SIG-M5 (cell line): ENCODE measurements around the gene SPC25.
"Not testable (repeated sequence)": the region's sequence is repeated elsewhere in the genome, so short reads cannot be mapped to it uniquely, and the experiment has no call there.

Experiments used
- DNase-seq: peaks from one replicate; lab custom pipeline; 2025; lab: John Stamatoyannopoulos, UW

SPC25 gene, protein sequence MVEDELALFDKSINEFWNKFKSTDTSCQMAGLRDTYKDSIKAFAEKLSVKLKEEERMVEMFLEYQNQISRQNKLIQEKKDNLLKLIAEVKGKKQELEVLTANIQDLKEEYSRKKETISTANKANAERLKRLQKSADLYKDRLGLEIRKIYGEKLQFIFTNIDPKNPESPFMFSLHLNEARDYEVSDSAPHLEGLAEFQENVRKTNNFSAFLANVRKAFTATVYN

DNA sequence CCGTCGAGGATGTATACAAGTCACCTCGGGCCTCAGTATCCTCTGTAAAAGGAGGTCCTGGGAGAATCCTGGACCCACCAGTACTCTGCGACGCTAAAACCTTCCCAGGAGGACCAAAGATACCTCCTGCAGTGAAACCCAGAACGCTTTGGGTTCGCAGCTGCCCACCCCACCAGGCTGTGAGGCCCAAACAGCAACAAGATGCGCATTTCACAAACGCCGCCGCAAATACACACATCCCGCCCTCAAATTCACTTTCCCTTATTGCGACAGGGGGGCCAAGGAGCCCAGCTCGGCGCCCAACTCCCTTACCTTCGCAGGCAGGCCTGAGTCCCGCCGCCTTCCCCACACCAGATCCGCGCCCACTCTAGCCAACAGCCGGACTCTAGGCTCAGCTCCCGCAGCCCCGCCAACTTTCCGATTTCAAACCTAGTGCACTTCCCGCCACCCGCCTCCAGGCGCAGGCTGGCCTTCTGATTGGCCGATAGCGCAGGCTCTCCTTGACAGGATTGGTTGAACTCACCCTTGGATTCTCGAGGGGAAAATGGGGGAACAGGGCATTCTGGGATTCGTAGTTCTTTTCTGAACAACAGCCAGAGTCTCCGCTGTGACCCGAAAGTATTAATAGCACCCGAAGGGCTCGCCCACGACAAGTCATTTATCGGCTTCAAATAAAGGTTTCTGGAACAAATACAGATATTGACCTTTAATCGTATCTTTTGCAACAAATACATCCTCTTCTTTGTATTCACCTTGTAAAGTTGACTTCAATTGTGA lies at the start of gene SPC25:
TSS of gene SPC25 (minus strand) at position 425 of the 777 bp plus-strand sequence. CDS start 911 bp downstream, outside the sequence.
- peak; percentile 89 for DNase-seq

DNA sequence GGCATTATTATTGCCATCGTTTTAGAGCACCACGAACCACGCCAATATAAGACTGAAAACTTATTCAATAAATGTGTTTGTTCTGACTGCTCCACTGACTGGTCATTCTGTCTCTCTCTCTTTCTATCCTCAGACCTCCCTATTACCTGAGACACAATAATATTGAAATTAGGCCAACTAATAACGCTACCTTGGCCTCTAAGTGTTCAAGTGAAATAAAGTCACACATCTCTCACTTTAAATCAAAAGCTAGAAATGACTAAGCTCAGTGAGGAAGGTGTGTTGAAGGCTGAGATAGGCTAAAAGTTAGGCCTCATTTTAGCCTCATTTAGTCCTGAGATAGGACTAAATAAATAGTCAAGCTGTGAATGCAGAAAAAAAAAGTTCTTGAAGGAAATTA lies 49.7 kb upstream of the SPC25 start:
- no peak for DNase-seq

DNA sequence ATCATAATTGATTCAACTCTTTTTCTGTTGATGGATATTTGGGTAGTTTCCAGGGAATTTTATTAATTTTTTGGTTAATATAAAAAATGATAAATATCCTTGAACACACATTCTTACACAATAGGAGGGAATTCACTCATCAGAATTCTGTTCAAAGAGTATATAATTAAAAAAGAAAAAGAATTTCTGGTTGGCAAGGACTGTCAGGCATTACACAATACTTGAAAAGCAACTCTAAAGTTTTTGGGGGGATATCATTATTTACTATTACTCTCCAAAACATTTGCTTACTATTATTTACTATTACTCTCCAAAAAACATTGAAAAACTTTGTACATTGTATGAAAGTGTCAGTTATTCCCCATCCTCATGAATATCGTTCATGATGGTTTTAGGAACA lies 48.8 kb upstream of the SPC25 start:
- DNase-seq, result no peak

DNA sequence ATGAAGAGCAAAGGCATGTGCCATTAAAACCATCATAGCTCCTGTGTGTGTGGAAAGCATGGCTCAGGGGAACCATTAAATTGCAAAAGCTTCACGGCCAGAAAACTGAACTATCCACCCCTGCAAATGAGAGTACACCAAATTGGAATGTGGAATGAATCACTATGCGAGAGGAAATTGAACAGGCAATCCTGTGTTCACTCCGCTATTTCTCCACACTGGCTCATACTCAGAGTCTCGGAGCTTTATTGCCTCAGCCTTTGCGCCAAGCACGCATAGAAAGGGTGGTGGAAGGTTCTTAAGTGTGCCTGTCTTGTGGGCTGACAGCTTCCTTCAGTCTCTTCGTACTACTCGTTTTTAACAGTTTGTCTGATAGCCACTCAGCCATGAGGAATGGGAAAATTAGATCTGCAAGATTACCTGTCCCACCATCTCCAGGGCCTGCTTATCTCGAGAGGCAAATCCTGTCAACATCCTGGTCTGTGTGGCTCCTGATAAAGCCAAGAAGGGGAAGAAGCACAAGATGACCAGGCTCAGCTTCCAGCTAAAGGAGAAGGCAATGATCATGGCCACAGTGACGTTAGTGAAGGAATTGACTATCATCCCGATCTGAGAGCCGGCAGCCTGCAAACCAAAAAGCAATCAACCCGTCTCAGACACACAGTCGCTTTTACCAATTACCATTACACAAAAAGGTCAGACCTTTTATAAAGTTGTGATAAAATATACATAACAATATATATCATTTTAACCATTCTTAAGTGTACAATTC lies 45.8 kb upstream of the SPC25 start:
- no peak for DNase-seq

DNA sequence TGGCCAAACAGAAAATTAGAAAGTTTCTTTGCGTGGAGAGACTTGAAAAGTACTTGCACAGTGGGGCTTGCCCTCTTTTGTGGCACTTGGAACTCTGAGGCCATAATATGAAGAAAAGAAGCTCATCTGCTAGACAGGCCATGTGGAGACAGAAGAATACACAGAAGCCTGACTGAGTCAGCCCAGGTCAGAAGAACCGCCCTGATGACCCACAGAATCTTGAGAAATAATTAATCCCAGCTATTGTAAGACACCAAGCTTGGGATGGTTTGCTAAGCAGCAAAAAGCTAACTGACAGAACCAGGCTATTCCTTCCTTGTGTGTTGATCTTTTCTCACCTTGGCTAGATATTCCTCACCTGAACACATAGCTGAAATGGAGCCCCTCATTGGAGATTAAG lies 44.6 kb upstream of the SPC25 start:
- DNase-seq, result no peak

DNA sequence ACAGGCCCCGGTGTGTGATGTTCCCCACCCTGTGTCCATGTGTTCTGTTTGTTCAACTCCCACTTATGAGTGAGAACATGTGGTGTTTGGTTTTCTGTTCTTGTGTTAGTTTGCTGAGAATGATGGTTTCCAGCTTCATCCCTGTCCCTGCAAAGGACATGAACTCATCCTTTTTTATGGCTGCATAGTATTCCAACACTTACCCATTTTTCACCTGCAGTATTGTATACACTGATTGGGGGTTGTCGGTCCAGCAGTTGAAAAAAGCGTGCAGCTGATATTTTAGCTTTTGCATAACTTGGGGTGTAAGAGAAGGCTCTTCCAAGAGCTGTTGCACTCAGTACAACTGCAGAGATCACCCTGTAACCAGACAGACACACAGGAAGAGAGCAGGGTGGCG lies 41.9 kb upstream of the SPC25 start:
- DNase-seq, result not testable (repeated sequence)

DNA sequence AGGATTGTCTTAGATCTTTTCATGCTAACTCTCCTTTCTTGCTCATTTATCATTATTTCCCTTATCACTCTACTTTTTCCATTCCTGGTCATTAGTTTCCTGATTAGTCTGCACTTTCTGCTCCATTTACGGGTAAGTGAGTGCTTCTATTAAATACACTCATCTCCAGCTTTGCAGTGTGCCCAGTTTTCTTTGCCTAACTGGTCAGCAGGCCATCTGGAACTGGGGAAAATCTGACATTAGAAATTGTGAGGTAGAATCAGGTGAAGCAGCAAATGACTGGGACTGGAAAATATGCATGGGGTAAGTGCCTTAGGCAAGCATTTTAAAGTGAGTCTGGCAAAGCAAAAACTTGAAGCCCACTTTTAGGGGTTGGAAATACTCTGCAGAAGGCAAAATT lies 40.0 kb upstream of the SPC25 start:
- DNase-seq, result no peak

DNA sequence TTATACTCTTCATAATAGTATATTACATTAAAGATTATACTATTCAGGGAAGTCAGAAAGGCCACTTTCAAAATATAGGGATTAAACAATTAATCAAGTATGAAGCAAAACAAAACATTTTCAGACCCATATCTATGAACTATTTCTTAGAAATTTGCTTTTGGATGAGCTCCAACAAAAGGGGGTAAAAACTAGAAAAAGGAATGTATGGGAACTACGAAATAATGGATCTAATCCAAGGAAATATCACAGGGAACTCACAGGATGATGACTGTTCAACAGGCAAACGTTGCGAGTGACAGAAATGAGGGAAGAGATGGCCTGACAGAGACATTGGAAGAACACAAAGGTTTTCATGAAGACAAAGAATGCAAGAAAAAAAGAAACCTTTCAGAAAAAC lies 38.8 kb upstream of the SPC25 start:
- no peak for DNase-seq

DNA sequence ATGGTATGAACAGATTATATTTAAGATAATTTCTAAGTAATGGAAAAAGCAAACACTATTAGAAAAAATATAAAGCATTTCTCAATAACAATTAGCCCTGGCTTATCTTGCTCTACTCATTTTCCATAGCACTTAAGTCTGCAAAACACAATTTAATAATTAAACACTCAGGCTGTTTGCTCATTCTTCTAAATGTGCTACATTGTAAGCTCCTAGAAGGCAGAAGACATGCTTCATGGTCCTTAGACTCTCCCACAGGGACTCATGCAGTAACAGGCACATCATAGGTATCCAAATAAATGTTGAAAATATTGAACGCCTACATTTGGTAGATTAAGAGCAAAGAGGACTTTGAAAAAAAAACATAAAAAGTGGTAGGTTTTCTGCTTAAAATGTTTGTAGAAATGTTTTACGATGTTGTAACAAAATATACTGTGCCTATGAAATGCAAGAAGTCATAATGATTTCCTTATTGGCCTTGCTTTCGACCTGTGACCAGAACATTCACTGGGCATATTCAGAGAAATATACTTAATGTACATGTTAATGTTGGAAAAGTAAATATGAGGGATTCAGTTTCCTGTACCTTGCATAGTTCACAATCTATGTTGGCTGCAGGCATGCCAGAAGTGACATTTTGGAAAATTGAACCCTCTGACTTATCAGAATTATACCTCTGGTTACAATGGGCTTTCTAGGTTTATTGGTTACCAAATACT lies 38.0 kb upstream of the SPC25 start:
- no peak for DNase-seq

DNA sequence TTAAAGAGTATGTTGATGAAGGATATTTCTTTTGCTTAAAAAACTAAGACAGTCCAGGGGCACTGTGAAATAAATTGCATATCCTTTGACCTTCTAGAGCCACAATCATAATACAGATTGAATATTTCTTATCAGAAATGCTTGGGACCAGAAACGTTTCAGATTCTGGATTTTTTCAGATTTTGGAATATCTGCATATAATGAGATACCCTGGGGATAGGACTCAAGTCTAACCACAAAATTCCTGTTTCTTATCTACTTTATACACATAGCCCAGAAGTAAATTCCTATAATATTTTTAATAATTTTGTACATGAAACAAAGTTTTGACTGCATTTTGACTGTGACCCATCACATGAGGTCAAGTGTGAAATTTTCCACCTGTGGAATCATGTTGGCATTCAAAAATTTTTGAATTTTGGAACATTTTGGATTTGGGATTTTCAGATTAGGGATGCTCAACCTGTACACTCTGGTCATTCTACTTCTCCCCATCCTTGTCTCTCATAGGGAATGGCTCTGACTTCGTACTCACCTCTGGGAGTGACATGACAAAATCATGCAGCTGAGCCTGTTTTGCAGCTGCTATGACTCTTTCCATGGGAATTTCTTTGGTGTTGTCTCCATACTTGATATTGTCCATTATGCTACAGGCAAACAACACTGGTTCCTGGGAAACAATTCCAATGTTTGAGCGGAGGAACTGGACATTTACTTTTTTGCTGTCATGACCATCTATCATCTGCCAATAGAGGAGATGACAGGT lies 36.6 kb upstream of the SPC25 start:
- DNase-seq, result no peak

DNA sequence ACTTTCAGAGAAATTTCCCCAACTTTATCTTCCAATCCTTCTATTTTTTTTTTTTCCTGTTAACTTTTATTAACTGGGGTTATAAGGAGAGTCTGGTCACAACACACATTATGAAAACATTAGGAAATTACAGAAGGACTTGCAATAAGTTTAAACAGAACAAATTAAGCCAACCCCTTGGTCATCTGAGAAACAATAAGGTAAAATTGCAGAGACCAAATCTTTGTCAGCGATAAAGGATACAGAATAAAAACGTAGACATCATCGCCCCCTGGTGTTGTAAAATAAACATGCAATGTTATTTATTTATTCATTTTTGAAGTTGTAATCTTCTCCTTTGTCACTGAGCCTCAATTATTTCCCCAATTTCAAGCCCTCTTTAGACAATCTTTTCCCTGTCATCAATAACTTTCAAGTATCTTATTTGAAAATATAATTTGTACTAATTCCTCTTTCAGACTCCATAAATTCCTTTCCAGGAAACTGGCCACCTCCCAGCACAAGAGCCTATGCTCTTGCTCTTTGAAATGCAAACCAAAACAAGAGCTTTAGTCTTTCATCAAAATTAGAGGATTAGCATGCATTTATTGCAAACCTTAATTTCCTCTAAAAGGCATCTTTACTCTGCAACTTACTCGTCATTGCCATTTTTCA lies 30.4 kb upstream of the SPC25 start:
- DNase-seq, result no peak

DNA sequence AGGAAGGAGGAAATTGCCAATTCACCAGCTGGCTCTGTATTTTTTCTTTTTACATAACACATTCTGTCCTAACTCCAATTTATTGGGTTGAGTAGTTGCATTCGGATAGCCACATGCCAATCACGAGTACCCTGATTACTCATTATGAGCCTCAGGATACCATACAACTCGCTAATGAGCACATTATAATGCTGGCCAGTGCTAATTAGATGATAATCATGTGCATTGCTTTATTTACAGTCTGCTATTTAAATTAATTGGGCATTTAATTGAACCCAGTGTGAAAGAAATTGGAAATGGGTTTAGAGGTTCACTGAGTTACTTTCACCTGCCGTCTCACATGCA lies 26.1 kb upstream of the SPC25 start:
- DNase-seq, result no peak

DNA sequence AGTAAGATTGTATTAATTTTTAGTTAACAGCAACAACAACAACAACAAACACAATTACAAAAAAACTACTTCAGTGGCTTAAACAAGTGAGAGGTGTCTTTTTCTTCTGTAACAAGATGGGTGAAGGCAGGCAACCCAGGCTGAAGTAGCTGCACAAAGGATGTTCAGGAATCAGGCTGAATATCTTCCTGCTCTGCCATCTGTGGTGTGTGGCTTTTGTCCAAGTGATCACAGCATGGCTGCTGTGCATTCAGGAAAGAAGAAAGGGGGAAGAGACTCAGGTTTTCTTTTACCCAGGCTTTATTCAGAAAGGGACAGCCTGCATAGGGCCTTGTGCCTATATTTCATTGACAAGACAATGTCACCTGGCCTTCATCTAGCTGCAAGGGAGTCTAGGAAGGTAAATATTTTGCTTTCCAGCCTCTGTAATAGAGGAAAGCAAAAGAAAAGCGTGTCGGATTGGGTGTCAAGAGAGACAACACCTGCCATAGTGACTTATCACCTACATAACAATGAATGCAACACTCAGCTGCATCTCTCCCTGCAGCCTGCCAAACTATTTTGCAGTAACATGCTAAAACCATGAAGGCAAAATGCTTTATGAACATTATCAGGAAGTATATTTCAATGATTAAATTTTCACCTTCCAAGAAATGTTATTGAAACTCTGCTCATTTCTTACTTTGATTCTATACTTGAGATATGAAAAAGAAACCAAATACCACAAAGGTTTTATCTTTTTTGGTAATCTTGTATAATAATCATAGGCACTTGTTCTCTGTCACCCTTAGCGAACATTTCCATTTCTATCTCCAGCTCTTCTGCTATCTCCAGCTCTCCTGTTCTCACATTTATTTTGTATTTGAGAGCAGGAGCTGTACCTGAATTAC lies 25.5 kb upstream of the SPC25 start:
- DNase-seq, result no peak

DNA sequence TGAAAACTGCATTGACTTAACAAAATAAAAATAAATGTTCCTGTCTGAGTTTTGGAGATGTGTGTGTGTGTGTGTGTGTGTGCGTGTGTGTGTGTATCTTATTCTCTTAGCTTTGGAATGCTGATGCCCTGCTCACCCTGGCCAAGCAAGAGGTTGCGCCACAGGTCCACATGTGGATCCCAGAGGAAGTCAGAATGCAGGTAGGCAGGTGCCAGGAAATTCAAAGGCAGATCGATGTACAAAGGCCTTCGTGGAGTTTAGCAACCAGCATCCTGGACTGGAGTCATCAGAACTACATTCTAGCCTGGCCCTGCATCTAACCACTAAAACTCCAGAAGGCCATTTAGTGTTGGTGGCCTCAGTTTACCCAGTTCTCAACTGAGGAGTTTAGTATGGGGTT lies 23.3 kb upstream of the SPC25 start:
- DNase-seq, result no peak

DNA sequence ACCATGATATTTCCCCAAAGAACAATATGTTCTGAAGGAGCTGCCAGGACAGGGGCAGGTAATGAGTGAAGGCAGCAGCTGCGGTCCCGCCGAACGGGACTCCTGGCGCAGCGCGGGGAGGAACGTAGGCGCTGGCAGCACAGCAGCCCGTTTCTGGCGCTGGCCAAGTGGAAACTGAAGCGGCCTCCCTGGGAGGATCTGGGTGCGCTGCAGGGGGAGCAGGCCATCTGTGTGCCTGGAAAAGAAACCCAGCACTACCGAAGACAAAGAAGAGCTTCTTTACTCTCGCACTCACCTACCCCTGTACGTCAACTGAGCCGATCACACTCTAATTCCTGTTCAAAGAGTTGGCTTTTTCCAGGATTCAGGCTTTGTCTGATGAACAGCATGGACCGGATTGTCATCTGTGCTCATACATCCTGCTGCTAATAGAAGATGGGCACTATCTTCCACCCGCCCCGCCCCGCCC lies 22.7 kb upstream of the SPC25 start:
- no peak for DNase-seq

DNA sequence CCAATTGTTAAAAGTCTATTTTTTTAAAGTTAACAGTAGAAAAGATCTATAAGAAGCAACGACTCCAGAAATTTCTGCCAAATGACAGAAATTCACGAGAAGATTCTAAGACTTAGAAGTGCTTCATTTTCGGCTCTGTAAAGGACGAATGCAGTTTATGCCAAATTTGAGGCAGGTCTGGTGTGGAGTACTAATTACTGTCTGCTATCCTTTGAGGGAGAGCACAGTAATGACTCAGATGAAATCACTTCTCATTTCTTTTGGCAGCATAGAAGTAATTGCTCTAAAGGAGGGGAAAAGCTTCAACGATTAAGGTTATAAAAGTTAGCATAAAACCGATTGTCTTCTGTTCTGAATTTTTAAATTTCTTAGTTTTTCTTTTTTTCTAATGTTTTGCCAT lies 22.2 kb upstream of the SPC25 start:
- no peak for DNase-seq

DNA sequence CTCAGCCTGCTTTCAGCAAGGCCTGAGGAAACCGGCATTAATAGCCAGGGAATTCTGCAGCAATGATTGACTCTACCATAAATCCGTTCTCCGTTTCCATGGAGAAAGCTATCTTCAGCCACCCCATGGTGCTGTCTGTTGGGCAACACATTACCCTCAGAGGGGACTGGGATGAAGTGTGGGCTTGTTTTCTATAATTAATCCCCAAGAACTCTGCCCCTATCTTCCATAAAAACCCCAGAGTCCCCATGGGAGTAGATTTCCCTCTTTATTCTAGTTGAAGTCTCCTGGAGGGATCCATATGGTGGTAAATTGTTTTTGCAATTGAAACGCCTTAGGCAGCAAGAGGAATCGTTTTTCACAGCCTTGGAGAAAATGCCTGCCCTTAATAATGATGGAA lies 20.1 kb upstream of the SPC25 start:
- no peak for DNase-seq

DNA sequence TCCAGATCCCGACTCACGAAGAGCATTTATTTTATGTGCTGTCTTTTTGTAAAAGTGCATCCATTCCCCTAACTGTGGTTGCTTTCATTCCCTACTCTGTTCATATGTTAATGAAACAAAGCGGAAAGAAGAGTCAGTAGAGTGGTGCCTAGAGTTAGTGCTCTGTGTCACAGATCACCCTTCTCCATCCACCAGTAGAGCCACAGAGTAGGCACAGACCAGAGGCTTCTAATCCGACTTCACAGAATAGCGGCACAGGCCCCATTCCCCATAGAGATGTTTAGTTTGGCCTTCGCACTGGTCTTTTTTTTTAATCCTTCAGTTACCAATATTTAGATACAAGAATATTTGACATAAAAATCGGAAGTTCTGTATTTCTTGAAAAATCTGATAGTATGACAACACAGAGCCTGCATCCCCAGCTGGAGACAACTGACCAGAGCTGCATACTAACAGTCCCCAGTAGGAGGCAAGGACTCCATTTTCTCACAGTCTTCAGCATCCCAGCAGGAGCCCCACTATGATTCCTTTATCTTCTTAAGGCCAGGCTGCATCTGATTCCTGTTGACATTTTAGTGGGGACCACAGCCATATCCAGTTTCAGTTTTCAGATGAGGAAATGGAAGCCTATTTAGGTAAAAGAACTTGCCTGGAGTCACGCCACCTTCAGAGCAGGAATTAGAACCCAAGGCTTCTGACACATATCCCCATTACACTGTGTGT lies 17.9 kb upstream of the SPC25 start:
- no peak for DNase-seq

DNA sequence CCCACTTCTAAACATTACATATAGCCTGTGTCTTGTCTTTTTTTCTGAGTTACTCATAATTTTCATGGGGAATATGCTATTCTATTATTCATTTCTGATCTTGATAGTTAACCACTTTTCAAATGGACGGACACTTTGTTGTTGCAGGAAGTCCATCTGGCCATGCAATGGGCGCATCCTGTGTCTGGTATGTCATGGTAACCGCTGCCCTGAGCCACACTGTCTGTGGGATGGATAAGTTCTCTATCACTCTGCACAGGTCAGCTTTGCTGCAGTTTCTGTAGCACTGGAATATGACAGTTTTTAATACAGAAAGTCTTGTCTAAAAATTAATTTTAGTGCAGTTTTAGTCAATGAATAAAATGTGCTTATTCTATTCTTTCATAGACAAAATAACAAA lies 14.1 kb upstream of the SPC25 start:
- DNase-seq, result no peak
